H54 (cell line): ENCODE results near the gene GABRR2.

Experiments used
- DNase-seq: peaks from one replicate; pipeline ENCODE4 v3.0.0; 2011; ENCODE audit warnings: low spot score, mixed read lengths; ENCODE audit not compliant: insufficient read length
- FAIRE-seq: peaks from 3 replicates; lab custom pipeline; 2011; peaks lifted over from hg19 to GRCh38; lab: Jason Lieb, UNC
- POLR2A ChIP-seq: IDR thresholded peaks from 2 replicates; pipeline ENCODE4 v1.6.1; 2011; ENCODE audit warnings: low read depth, mild to moderate bottlenecking, low read length

The GABRR2 gene

DNA sequence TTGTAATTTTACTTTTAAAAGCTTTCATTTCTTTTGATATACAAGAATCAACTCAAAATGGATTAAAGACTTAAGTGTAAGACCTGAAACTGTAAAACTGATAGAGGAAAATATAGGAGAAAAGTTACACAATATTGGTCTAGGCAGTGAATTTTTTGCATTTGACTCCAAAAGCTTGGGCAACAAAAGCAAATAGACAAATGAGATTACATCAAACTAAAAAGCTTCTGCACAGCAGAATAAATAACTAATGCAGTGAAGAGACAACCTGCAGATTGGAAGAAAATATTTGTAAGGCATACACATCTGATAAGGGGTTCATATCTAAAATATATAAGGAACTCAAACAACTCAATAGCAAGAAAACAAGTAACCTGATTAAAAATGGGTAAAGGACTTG, 100.9 kb downstream of the GABRR2 start:
- TF ChIP-seq POLR2A: no peak
- no peak for DNase-seq
- FAIRE-seq: no peak

DNA sequence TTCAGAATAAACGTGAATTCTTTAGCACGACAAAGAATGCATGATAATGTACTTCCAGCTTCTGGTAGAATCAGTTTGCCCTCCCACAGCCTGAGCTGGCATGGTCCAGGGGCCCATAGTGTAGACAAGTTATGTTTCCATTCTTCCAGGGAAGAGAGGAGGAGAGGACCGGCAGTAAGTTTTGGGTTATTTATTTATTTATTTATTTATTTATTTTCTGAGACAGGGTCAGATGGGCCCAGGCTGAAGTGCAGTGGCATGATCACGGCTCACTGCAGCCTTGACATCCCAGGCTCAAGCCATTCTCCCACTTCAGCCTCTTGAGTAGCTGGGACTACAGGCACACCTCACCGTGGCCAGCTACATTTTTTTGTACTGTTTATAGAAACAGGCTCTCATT, 102.6 kb downstream of the GABRR2 start:
- no peak for TF ChIP-seq POLR2A
- FAIRE-seq: no peak
- DNase-seq: no peak

GRCh38 chr6:89209457-89209856, 105.6 kb downstream of the GABRR2 start:
- no peak for FAIRE-seq
- no peak for TF ChIP-seq POLR2A
- no peak for DNase-seq

DNA sequence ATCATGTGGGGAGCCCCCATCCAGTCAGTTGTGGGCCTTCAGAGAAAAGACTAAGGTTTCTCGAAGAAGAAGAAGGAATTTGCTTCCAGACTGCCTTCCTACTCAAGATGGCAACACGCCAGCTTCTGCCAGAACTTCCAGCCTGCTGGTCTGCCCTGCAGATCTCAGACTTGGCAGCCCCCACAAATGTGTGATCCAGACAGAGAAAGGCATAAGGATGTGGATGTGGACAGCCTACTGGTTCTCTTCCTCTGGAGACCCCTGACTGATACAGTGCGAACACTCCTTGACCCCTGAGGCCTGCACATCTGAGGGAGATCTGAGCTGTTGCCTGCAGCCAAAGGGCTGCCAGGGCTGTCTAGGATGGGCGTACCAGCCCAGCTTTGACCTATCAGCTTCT, 106.5 kb downstream of the GABRR2 start:
- no peak for TF ChIP-seq POLR2A
- DNase-seq (no peak), FAIRE-seq (no peak)
